Measurements from ENCODE around the gene NOBOX. TPM values are rescaled to one million over a fixed set of nuclear protein-coding genes. Genes with fewer than 3 reads are reported as not detected.
"Not testable (repeated sequence)": the region's sequence is repeated elsewhere in the genome, so short reads cannot be mapped to it uniquely, and the experiment has no call there.

NOBOX gene
- total RNA-seq, 1 donor from 2014 or later = not detected

GRCh38 chr7:144397086-144397485 is 6.4 kb downstream of the NOBOX start:
- no peak for DNase-seq (ENCODE audit: extremely low read depth, low read depth, low spot score)

- DNase-seq (ENCODE audit: extremely low read depth, low read depth, low spot score) = peak; percentile 36
Observed at GRCh38 chr7:144391823-144392255, 11.7 kb downstream of the NOBOX start.

GRCh38 chr7:144391014-144391413 is 12.5 kb downstream of the NOBOX start:
- DNase-seq (ENCODE audit: extremely low read depth, low read depth, low spot score) = no peak

- DNase-seq (ENCODE audit: extremely low read depth, low read depth, low spot score) = no peak
Observed at GRCh38 chr7:144390481-144390880, 13.0 kb downstream of the NOBOX start.

GRCh38 chr7:144388950-144389349 is 14.5 kb downstream of the NOBOX start:
- no peak for DNase-seq (ENCODE audit: extremely low read depth, low read depth, low spot score)

GRCh38 chr7:144386741-144387140 is 16.8 kb downstream of the NOBOX start:
- DNase-seq (ENCODE audit: extremely low read depth, low read depth, low spot score) = no peak

- DNase-seq (ENCODE audit: extremely low read depth, low read depth, low spot score) = no peak
Observed at GRCh38 chr7:144384555-144385245, 18.8 kb downstream of the NOBOX start.

GRCh38 chr7:144384071-144384470 is 19.4 kb downstream of the NOBOX start:
- DNase-seq (ENCODE audit: extremely low read depth, low read depth, low spot score) = no peak

GRCh38 chr7:144379776-144380384 is 23.6 kb downstream of the NOBOX start:
- DNase-seq (ENCODE audit: extremely low read depth, low read depth, low spot score) = no peak

- no peak for DNase-seq (ENCODE audit: extremely low read depth, low read depth, low spot score)
Observed at GRCh38 chr7:144378651-144379050, 24.8 kb downstream of the NOBOX start.

- not testable (repeated sequence) for DNase-seq (ENCODE audit: extremely low read depth, low read depth, low spot score)
Observed at GRCh38 chr7:144369221-144369620, 34.3 kb downstream of the NOBOX start.

- DNase-seq (ENCODE audit: extremely low read depth, low read depth, low spot score) = not testable (repeated sequence)
Observed at GRCh38 chr7:144367250-144367649, 36.2 kb downstream of the NOBOX start.

GRCh38 chr7:144365523-144365922 is 38.0 kb downstream of the NOBOX start:
- DNase-seq (ENCODE audit: extremely low read depth, low read depth, low spot score) = not testable (repeated sequence)

GRCh38 chr7:144362061-144362460 is 41.4 kb downstream of the NOBOX start:
- DNase-seq (ENCODE audit: extremely low read depth, low read depth, low spot score) = not testable (repeated sequence)

GRCh38 chr7:144356860-144357259 is 46.6 kb downstream of the NOBOX start:
- not testable (repeated sequence) for DNase-seq (ENCODE audit: extremely low read depth, low read depth, low spot score)

- DNase-seq (ENCODE audit: extremely low read depth, low read depth, low spot score) = not testable (repeated sequence)
Observed at GRCh38 chr7:144356185-144356584, 47.3 kb downstream of the NOBOX start.

GRCh38 chr7:144355176-144355822 is 48.2 kb downstream of the NOBOX start, which contains the start of gene ARHGEF5:
ARHGEF5 (plus strand) TSS chr7:144355402; CDS start chr7:144362670, 7,268 bp downstream.
- DNase-seq (ENCODE audit: extremely low read depth, low read depth, low spot score) = not testable (repeated sequence)

GRCh38 chr7:144351667-144352066 is 51.8 kb downstream of the NOBOX start:
- DNase-seq (ENCODE audit: extremely low read depth, low read depth, low spot score) = not testable (repeated sequence)

- DNase-seq (ENCODE audit: extremely low read depth, low read depth, low spot score) = not testable (repeated sequence)
Observed at GRCh38 chr7:144348625-144349024, 54.9 kb downstream of the NOBOX start.

All from glomerular endothelial cell (primary cell).